ENCODE results near the gene PHLDA3.

DNA sequence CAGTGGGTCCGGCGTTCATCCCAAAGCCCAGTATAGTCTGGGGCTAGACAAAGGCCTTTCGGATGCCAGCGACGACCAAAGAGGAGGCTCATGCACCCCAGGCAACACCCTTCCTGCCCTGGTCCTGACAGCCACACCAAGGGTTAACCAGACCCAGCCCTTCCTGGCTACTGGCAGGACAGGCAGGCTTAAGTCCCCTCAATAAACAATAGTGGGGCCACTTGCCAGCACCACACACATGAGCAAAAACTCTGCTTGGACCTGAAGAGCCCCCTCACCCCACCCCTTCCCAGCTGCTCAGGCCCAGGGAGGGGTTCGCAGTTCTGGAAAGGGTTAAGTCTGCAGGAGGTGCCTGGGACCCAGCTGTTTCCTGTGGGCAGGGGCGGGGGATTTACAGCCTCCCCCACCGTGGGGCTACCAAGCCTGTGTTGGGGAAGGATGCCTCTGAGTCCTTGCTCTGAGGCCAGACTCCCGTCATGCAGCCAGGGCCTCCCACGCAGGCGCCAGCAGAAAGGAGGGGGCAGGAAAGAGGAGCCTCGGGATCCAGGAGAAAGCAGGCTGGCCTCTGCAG, 18.2 kb downstream of the PHLDA3 start:
- TF ChIP-seq, protein P1, sequence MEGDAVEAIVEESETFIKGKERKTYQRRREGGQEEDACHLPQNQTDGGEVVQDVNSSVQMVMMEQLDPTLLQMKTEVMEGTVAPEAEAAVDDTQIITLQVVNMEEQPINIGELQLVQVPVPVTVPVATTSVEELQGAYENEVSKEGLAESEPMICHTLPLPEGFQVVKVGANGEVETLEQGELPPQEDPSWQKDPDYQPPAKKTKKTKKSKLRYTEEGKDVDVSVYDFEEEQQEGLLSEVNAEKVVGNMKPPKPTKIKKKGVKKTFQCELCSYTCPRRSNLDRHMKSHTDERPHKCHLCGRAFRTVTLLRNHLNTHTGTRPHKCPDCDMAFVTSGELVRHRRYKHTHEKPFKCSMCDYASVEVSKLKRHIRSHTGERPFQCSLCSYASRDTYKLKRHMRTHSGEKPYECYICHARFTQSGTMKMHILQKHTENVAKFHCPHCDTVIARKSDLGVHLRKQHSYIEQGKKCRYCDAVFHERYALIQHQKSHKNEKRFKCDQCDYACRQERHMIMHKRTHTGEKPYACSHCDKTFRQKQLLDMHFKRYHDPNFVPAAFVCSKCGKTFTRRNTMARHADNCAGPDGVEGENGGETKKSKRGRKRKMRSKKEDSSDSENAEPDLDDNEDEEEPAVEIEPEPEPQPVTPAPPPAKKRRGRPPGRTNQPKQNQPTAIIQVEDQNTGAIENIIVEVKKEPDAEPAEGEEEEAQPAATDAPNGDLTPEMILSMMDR (IDR thresholded peaks at IDR 0.05 in 8 of 11, conservative IDR thresholded peaks at IDR 0.05 in 3 of 11) = no peak
- no peak for TF ChIP-seq POLR2A (IDR thresholded peaks at IDR 0.05)
